Activated CD4-positive, alpha-beta T cell treated with anti-CD3 and anti-CD28 coated beads, Interleukin-2, amount 50 U/mL, for 48 hours (primary cell): ENCODE measurements around the gene KIF7.

Experiments used
- DNase-seq, 2 experiments: peaks; one replicate each; pipeline ENCODE4 v3.0.0-alpha.2; 2020

The KIF7 gene

GRCh38 chr15:89646416-89647141 is 8.7 kb downstream of the KIF7 start:
- DNase-seq, result no peak

- DNase-seq, result no peak
Observed at GRCh38 chr15:89645680-89646079, 9.6 kb downstream of the KIF7 start.

GRCh38 chr15:89642106-89642505 is 13.2 kb downstream of the KIF7 start:
- no peak for DNase-seq

- DNase-seq, result no peak
Observed at GRCh38 chr15:89641053-89641452, 14.2 kb downstream of the KIF7 start.

- no peak for DNase-seq
Observed at GRCh38 chr15:89640245-89640644, 15.0 kb downstream of the KIF7 start.

- no peak for DNase-seq
Observed at GRCh38 chr15:89633585-89633984, 21.7 kb downstream of the KIF7 start.

GRCh38 chr15:89632563-89633430 is 22.5 kb downstream of the KIF7 start:
- DNase-seq, result no peak

GRCh38 chr15:89631902-89632264 is 23.4 kb downstream of the KIF7 start:
- no peak for DNase-seq

- no peak for DNase-seq
Observed at GRCh38 chr15:89630974-89631901, 24.0 kb downstream of the KIF7 start.

- no peak for DNase-seq
Observed at GRCh38 chr15:89630260-89630659, 25.0 kb downstream of the KIF7 start.

GRCh38 chr15:89629829-89630228 is 25.4 kb downstream of the KIF7 start:
- DNase-seq, result no peak

- DNase-seq, result no peak
Observed at GRCh38 chr15:89628806-89629715, 26.2 kb downstream of the KIF7 start.

GRCh38 chr15:89628301-89628700 is 27.0 kb downstream of the KIF7 start:
- DNase-seq, result no peak

- DNase-seq, result no peak
Observed at GRCh38 chr15:89627256-89627970, 27.9 kb downstream of the KIF7 start.

- DNase-seq, result no peak
Observed at GRCh38 chr15:89625716-89626115, 29.6 kb downstream of the KIF7 start.

- DNase-seq, result no peak
Observed at GRCh38 chr15:89623165-89623564, 32.1 kb downstream of the KIF7 start.

- no peak for DNase-seq
Observed at GRCh38 chr15:89621547-89621946, 33.7 kb downstream of the KIF7 start.

- no peak for DNase-seq
Observed at GRCh38 chr15:89616228-89616627, 39.0 kb downstream of the KIF7 start.

- DNase-seq, result no peak
Observed at GRCh38 chr15:89615135-89615534, 40.1 kb downstream of the KIF7 start.

- no peak for DNase-seq
Observed at GRCh38 chr15:89614164-89614563, 41.1 kb downstream of the KIF7 start.

GRCh38 chr15:89613031-89613430 is 42.2 kb downstream of the KIF7 start:
- no peak for DNase-seq
